ENCODE data around the gene RTEL1.
"Not testable (repeated sequence)": the region's sequence is repeated elsewhere in the genome, so short reads cannot be mapped to it uniquely, and the experiment has no call there.

RTEL1 gene

DNA sequence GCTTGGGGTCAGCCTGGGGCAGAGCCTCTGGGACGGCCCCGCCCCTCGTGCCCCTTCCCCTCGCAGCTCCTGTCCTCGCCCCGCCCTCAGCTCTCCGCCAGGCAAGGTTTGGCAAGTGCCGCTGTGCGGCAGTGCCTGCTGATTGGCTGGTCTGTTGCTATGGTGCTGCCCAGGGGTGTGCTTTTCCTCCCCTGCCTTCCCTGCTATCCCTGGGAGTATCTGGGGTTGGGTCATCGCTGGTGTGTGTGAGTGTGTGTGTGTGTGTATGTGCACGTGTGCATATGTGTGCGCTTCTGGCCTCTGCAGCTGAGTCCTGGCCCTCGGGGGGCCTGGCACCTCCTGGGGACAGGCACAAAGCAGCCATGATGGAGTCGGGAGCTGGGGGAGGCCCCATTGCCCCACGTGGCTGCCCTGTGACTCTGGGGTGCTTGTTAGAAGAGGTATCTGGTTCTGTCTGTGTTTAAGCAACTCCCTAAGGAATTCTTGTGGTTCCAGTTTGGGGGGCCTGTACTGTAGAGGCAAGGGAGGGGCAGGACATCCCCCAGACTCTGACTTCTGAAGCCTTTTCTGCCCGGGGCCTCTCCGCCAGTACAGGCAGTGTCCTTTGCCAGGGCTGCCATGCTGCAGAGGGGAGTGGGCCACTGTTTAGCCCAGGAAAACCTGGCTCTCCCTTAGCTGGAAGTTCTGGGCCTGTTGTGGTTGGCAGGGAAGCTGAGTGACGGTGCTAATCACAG, 6.9 kb downstream of the RTEL1 start:
- peak; percentile 73 for DNase-seq (ENCODE audit: low read depth, low spot score)

GRCh38 chr20:63665708-63666107, 7.6 kb downstream of the RTEL1 start:
- DNase-seq (ENCODE audit: low read depth, low spot score) = no peak

GRCh38 chr20:63667858-63668257, 9.7 kb downstream of the RTEL1 start:
- DNase-seq (ENCODE audit: low read depth, low spot score) = no peak

DNA sequence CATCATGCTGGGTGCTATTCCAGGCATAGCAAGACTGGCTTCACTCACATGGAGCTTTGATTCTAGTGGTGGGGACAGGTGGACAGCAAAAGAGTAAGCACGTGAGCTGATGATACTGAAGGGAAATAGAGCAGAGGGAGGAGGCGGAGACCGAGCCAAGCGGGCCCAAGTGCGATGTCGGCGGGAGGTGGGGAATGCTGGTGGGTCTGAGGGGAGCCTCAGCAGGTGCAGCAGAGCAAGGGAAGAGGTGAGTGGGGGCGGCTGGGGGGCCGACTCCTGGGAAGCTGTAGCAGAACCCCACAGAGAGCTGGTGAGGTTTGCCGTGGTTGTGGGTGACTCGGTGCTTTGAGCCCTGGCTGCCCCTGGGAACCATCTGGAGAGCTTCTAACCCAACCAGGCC, 10.2 kb downstream of the RTEL1 start:
- DNase-seq (ENCODE audit: low read depth, low spot score) = no peak

DNA sequence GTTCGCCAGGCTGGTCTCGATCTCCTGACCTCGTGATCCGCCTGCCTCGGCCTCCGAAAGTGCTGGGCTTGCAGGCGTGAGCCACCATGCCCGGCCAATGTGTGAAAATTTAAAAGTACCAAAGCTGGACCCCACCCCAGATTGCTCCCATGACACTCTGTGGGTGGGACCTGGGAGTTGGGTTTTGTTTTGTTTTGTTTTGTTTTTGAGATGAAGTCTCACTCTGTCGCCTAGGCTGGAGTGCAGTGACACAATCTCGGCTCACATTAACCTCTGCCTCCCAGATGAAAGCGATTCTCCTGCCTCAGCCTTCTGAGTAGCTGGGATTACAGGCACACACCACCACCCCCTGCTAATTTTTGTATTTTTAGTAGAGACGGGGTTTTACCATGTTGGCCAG, 13.6 kb downstream of the RTEL1 start:
- not testable (repeated sequence) for DNase-seq (ENCODE audit: low read depth, low spot score)

DNA sequence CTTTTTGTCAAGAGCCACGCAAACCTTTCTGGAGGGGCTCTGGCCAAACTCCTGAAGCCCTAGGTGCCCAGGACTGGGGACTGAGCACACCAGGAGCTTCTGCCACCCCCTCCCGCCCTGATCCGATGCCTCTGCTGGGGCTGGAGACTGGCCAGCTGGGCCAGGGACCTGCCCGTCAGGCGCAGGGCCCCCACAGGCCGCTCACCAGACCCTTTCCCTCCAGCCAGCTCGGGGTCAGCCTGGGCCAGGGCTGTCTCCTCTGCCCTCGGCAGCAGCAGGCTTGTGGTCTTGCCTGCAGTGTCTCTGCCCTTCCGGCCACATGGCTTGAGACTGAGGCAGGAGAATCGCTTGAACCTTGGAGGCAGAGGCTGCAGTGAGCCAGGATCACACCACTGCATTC, 14.6 kb downstream of the RTEL1 start:
- DNase-seq (ENCODE audit: low read depth, low spot score) = no peak

GRCh38 chr20:63673951-63674350, 15.8 kb downstream of the RTEL1 start:
- no peak for DNase-seq (ENCODE audit: low read depth, low spot score)

DNA sequence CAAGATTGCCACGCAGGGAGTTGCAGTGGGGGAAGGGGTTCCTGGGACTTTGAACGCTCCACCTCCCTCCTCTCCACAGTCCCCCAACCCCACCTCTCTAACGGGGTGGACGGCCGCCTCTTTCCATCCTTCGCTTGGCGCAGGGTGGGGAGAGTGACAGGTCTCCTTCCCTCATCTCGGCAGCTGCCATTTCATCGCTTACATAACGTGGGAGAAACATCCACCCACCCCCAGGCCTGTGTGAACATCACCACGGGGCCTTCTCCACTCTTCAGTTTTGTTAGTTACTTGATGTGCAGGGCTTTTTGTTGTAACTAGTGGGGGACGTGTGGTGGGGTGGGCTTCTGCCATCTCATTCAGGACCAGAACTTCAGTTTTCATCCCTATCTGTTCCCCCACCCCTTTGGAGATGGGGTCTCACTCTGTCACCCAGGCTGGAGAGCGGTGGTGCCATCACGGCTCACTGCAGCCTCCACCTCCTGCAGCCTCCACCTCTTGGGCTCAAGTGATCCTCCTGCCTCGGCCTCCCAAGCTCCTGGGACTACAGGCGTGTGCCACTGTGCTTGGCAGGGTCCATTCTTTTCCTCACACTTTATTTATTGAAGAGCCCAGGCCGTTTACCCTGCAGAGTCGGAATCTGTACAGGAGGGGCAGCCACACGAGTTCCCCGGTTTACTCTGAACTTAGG, 17.7 kb downstream of the RTEL1 start:
- no peak for DNase-seq (ENCODE audit: low read depth, low spot score)

DNA sequence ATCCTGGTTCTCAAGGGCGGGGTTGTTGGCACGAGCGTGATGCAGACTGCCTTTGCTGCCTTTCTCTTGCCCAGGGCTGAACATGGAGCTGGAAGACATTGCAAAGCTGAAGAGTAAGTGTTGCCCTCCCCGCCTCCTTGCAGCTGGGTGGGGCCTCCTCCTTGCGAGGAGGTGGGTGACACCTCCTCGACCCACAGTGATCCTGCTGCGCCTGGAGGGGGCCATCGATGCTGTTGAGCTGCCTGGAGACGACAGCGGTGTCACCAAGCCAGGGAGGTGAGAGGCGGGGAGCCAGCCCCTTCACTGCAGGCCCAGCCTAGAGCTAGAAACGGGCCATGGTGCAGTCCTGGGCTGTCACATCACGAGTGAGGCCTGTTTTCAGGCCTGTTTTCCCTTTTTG, 20.0 kb downstream of the RTEL1 start:
- no peak for DNase-seq (ENCODE audit: low read depth, low spot score)

GRCh38 chr20:63678667-63679465, 20.8 kb downstream of the RTEL1 start:
- DNase-seq (ENCODE audit: low read depth, low spot score) = no peak

DNA sequence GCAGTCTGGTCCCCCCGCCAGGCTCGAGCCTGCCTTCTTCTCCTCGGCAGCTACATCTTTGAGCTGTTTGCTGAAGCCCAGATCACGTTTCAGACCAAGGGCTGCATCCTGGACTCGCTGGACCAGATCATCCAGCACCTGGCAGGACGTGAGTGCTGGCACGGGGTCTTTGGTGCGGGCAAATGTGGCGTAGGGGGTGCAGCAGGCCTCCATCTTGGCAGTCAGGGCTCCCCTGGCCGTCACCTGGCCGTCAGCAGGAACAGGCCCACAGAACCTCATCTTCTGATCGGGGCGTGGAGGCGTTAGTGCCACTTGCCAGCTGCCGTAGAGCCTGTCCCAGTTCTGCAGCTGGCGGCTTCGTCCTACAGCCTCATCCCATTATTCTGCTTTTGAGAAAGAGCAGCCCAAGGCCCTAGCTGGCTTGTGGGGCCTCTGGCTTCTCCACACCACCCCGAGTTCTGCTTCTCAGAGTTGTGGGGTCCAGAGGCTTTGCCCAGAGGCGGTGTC, 21.7 kb downstream of the RTEL1 start:
- DNase-seq (ENCODE audit: low read depth, low spot score) = no peak

DNA sequence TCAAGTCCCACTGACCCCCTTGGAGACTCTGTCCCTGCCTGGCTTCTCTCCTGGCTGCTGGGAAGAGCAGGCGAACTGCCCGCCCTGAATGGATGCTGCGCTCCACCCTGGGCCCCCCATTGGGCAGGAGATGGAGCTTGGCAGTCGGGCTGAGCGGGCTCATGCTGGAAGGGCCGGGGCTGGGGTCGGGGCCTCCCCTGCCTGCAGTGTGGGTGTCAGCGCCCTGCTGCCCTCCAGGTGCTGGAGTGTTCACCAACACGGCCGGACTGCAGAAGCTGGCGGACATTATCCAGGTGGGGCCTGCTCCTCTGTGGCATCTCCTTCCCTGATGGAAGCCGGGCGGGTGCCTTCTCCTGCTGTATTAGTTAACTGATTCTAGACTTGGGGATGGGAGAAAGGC, 22.3 kb downstream of the RTEL1 start:
- DNase-seq (ENCODE audit: low read depth, low spot score) = no peak

DNA sequence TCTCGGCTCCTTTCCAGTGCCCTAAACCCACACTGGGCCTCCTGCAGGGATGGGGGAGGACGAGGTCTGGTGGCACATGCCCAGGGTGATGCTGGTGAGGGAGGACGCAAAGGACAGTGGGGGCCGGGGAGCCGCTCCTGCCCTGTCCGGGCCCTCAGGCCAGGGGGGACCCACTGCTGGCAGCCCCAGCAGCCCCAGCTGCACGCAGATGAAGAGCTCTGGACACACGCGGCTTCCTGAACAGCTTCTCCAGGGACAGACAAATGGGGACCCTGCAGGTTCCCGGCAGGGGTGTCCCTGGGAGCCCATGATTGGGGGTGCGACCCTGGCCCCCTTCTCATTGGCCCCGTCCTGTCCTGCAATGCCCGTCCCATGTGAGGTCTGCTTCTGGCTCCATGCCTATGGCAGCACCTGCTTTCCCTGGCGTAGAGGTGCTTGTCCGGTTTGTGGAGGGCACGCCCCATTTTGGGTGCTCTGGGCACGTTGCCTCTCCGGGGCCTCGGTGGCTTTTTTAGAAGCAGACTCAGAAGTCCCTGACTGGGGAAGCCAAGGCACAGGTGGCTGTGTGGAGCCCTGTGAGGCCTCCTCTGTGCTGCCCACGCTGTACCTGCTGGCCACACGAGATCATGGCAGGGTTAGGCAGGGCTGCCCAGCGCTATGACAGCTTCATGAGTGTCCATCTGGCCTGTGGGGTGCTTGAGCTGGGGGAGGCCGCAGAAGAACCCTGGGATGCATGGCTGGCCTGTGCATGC, 22.9 kb downstream of the RTEL1 start:
- DNase-seq (ENCODE audit: low read depth, low spot score) = no peak

DNA sequence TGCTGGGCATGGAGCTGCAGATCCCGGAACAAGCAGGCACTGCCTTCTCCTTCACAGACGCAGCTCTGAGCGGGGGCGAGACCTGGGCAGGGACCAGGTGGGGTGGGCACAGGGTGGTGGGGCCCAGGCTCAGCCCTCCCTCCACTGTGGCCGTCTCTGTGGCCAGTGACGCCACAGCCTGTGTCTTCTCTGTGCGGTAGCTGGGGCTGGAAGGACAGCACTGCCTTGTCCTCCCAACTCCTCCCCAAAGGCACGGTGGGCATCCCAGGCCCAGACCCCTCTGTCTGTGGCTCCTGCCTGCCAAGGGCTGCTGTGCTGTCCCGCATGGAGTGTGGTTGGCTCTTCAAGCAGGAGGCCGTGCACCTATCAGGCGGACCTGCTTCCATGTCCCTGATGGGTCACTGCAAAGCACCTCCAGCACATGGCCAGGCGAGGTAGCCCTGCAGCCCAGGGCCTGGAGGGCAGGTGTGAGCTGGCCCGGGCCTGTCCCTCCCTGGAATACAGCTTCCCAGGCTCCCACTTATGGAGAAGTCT, 23.6 kb downstream of the RTEL1 start:
- DNase-seq (ENCODE audit: low read depth, low spot score) = no peak

GRCh38 chr20:63682384-63683139, 24.4 kb downstream of the RTEL1 start:
- peak; percentile 96 for DNase-seq (ENCODE audit: low read depth, low spot score)

- DNase-seq (ENCODE audit: low read depth, low spot score) = no peak
Measured at GRCh38 chr20:63685269-63686026, 27.3 kb downstream of the RTEL1 start.

GRCh38 chr20:63686094-63686491, 28.0 kb downstream of the RTEL1 start:
- no peak for DNase-seq (ENCODE audit: low read depth, low spot score)

- peak; percentile 36 for DNase-seq (ENCODE audit: low read depth, low spot score)
Measured at GRCh38 chr20:63686492-63687321, 28.6 kb downstream of the RTEL1 start.

Data from astrocyte of the hippocampus (primary cell).